HepG2 (cell line): ENCODE results near the gene LTA. TPM values are rescaled to one million over a fixed set of nuclear protein-coding genes. Genes with fewer than 3 reads are reported as not detected.

Experiments used
- CAMTA2 ChIP-seq: sonication (generic); formaldehyde crosslinking; IDR thresholded peaks from 2 replicates; pipeline ENCODE4 v1.4.0; 2020; ENCODE audit warnings: mild to moderate bottlenecking, missing genetic modification reagents, borderline replicate concordance
- GPBP1L1 ChIP-seq: sonication (generic); formaldehyde crosslinking; IDR thresholded peaks from 2 replicates; pipeline ENCODE4 v1.5.0; 2020; ENCODE audit warnings: mild to moderate bottlenecking, missing genetic modification reagents
- GTF2F1 ChIP-seq: fragments of 150-350 bp; IDR thresholded peaks from 2 replicates; pipeline ENCODE4 v1.6.1; 2014; ENCODE audit warnings: low read length
- NFAT5 ChIP-seq: sonication (generic); formaldehyde crosslinking; IDR thresholded peaks from 2 replicates; pipeline ENCODE4 v1.4.0; 2020; ENCODE audit warnings: missing genetic modification reagents
- ZKSCAN8 ChIP-seq: IDR thresholded peaks from 2 replicates; pipeline ENCODE4 v1.6.1; 2016; ENCODE audit warnings: borderline replicate concordance, missing genetic modification reagents, missing compliant biosample characterization
- polyA plus RNA-seq, 8 experiments: library from polyadenylated mRNA; depleted of rRNA in 3 of 8; stranded (reverse) in 7 of 8; unstranded in 1 of 8; fragments of >200 nt; fragmentation: Illumina TruSeq in 4 of 8; extraction: Trizol in 4 of 8; gene quantifications; 2 replicates each; pipeline versions ENCODE4 v1.2.1 to v1.2.3, GENCODE V29; 2011 to 2016; ENCODE audit warnings: low read depth in 4 of 8, missing spikeins in 1 of 8, mixed read lengths in 1 of 8; ENCODE audit not compliant: insufficient read depth in 1 of 8
- total RNA-seq, 5 experiments: library from RNA; depleted of rRNA; stranded (reverse); fragments of >200 nt; fragmentation: Illumina TruSeq; extraction: Trizol; gene quantifications; 2 replicates each; pipeline ENCODE4 v1.2.3, GENCODE V29; 2016; ENCODE audit warnings: low read depth in 1 of 5
- TF ChIP-seq, protein P1 (sequence below): sonication (generic); formaldehyde crosslinking; IDR thresholded peaks from 2 replicates; pipeline ENCODE4 v1.5.1; 2020; ENCODE audit warnings: mild to moderate bottlenecking, missing genetic modification reagents, borderline replicate concordance
- TF ChIP-seq, protein P2 (sequence below): sonication (generic); formaldehyde crosslinking; IDR thresholded peaks from 2 replicates; pipeline ENCODE4 v1.8.1; 2022; ENCODE audit warnings: low read depth, mild to moderate bottlenecking, missing genetic modification reagents
- TF ChIP-seq, protein P3 (sequence below), 2 experiments: IDR thresholded peaks; 2 replicates each; pipeline ENCODE4 v1.6.1; 2011 to 2012; ENCODE audit warnings: low read length in 2 of 2, borderline replicate concordance in 1 of 2, low read depth in 1 of 2, mild to moderate bottlenecking in 1 of 2, moderate library complexity in 1 of 2

The LTA gene
- total and polyA plus RNA-seq, 2 of the 13 experiments (the other 11 are each of a cell fraction or from before 2014, with no cell fraction given): 0.09 TPM; not detected in 1

- TF ChIP-seq, protein P1, sequence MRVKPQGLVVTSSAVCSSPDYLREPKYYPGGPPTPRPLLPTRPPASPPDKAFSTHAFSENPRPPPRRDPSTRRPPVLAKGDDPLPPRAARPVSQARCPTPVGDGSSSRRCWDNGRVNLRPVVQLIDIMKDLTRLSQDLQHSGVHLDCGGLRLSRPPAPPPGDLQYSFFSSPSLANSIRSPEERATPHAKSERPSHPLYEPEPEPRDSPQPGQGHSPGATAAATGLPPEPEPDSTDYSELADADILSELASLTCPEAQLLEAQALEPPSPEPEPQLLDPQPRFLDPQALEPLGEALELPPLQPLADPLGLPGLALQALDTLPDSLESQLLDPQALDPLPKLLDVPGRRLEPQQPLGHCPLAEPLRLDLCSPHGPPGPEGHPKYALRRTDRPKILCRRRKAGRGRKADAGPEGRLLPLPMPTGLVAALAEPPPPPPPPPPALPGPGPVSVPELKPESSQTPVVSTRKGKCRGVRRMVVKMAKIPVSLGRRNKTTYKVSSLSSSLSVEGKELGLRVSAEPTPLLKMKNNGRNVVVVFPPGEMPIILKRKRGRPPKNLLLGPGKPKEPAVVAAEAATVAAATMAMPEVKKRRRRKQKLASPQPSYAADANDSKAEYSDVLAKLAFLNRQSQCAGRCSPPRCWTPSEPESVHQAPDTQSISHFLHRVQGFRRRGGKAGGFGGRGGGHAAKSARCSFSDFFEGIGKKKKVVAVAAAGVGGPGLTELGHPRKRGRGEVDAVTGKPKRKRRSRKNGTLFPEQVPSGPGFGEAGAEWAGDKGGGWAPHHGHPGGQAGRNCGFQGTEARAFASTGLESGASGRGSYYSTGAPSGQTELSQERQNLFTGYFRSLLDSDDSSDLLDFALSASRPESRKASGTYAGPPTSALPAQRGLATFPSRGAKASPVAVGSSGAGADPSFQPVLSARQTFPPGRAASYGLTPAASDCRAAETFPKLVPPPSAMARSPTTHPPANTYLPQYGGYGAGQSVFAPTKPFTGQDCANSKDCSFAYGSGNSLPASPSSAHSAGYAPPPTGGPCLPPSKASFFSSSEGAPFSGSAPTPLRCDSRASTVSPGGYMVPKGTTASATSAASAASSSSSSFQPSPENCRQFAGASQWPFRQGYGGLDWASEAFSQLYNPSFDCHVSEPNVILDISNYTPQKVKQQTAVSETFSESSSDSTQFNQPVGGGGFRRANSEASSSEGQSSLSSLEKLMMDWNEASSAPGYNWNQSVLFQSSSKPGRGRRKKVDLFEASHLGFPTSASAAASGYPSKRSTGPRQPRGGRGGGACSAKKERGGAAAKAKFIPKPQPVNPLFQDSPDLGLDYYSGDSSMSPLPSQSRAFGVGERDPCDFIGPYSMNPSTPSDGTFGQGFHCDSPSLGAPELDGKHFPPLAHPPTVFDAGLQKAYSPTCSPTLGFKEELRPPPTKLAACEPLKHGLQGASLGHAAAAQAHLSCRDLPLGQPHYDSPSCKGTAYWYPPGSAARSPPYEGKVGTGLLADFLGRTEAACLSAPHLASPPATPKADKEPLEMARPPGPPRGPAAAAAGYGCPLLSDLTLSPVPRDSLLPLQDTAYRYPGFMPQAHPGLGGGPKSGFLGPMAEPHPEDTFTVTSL (CRISPR knock-in tag): no peak
- TF ChIP-seq GPBP1L1 (CRISPR knock-in tag) (no peak), ZKSCAN8 (no peak), GTF2F1 (no peak), CAMTA2 (CRISPR knock-in tag) (no peak), NFAT5 (CRISPR knock-in tag) (no peak)
- TF ChIP-seq, protein P2, sequence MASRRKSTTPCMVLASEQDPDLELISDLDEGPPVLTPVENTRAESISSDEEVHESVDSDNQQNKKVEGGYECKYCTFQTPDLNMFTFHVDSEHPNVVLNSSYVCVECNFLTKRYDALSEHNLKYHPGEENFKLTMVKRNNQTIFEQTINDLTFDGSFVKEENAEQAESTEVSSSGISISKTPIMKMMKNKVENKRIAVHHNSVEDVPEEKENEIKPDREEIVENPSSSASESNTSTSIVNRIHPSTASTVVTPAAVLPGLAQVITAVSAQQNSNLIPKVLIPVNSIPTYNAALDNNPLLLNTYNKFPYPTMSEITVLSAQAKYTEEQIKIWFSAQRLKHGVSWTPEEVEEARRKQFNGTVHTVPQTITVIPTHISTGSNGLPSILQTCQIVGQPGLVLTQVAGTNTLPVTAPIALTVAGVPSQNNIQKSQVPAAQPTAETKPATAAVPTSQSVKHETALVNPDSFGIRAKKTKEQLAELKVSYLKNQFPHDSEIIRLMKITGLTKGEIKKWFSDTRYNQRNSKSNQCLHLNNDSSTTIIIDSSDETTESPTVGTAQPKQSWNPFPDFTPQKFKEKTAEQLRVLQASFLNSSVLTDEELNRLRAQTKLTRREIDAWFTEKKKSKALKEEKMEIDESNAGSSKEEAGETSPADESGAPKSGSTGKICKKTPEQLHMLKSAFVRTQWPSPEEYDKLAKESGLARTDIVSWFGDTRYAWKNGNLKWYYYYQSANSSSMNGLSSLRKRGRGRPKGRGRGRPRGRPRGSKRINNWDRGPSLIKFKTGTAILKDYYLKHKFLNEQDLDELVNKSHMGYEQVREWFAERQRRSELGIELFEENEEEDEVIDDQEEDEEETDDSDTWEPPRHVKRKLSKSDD (CRISPR knock-in tag): no peak
- TF ChIP-seq, protein P3, sequence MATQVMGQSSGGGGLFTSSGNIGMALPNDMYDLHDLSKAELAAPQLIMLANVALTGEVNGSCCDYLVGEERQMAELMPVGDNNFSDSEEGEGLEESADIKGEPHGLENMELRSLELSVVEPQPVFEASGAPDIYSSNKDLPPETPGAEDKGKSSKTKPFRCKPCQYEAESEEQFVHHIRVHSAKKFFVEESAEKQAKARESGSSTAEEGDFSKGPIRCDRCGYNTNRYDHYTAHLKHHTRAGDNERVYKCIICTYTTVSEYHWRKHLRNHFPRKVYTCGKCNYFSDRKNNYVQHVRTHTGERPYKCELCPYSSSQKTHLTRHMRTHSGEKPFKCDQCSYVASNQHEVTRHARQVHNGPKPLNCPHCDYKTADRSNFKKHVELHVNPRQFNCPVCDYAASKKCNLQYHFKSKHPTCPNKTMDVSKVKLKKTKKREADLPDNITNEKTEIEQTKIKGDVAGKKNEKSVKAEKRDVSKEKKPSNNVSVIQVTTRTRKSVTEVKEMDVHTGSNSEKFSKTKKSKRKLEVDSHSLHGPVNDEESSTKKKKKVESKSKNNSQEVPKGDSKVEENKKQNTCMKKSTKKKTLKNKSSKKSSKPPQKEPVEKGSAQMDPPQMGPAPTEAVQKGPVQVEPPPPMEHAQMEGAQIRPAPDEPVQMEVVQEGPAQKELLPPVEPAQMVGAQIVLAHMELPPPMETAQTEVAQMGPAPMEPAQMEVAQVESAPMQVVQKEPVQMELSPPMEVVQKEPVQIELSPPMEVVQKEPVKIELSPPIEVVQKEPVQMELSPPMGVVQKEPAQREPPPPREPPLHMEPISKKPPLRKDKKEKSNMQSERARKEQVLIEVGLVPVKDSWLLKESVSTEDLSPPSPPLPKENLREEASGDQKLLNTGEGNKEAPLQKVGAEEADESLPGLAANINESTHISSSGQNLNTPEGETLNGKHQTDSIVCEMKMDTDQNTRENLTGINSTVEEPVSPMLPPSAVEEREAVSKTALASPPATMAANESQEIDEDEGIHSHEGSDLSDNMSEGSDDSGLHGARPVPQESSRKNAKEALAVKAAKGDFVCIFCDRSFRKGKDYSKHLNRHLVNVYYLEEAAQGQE (IDR thresholded peaks at IDR 0.05; ENCODE audit: borderline replicate concordance in 1 of 2, low read depth in 1 of 2, low read length in 2 of 2): no peak
Observed at GRCh38 chr6:31546339-31546957, 25.6 kb upstream of the LTA start, which contains the start of gene ATP6V1G2 (continued).
